DMS79 (cell line): ENCODE measurements around the gene KLHL15.

ENCODE experiments used
- DNase-seq: peaks from one replicate; lab custom pipeline; 2025; lab: John Stamatoyannopoulos, UW

KLHL15 gene

DNA sequence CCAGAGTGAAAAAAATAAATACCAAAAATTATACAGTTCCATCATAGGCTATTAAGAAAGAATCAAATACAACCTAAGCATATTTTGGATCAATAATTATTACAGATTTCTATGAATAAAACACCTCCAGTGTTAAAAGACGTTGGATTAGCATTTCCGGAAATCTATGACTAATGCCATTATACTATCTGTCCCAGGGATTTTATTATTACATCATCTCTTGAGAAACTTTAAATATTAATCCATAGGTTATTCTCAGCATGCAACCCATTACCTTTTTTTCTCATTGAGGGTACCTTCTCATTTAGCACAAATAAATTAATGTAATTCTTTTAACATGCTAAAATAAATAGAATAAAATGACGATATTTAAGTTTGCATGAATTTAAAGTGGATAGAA is 74.6 kb downstream of the KLHL15 start:
- DNase-seq, result no peak

DNA sequence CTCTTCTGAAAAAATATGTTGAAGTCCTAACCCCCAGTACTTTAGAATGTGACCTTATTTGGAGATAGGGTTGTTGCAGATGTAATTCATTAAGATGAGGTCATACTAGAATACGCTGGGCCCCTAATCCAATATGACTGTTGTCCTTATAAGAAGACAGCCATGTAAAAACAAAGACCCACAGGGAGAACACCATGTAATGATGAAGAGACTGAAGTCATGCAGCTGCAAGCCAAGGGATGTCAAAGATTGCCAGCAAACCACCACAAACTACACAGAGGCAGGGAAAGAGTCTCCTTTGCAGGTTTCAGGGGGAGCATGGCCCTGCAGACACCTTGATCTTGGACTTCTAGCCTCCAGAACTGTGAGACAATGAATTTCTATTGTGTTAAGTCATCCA is 81.8 kb downstream of the KLHL15 start:
- no peak for DNase-seq

DNA sequence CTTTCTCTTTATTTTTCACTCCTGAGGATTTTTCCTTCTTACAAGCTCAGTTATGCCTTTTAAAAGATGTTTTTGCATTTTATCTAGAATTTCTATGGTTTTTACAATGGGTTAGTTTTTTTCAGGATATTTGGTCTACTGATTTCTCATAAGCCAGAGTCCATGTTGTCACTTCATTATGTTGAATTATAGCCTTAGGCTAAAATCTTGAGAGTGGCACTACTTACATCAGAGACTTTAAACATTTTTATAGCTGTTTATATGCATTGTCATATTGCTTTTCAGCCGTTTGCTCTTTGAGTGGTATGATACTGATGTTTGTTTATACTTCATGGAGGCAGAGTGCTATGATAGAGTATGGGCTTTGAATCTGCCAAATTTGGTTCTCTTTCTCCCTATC is 82.8 kb downstream of the KLHL15 start:
- DNase-seq, result no peak

DNA sequence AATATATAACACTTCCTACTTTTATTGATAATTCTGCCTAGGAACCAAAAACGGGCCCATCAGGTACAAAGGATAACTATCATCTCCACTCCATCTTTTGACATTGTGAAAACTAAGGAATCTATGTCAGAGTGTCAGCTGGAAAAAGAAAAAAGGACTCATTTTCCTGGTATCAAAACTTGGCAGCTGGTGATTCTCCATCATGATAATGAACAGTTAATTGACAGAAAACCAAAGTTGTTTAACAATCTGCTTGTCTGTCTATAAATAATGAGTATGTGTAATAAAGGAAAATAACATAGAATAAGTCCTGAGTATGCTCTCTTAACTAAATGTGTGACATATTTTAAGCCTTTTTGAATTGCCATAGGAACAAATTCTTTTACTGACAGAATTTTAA is 87.8 kb downstream of the KLHL15 start:
- DNase-seq, result no peak

DNA sequence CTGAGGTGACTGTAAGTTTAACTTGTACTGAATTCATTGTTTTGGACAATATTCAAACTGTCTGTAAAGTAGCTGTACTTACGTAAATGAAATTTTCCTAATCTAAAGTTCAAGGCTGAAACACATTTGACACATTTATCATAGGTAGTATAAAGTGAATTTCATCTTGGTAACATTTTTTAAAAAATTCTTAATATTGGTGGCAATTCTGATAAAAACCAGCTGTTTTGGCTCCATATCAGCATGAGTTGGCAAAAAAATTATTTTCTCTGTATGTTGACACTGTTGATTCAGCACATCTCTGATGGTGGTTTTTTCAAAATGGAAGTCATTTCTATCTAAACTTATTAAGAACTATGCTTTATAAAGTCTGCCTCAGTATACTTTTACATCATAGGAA is 88.3 kb downstream of the KLHL15 start:
- DNase-seq, result no peak

DNA sequence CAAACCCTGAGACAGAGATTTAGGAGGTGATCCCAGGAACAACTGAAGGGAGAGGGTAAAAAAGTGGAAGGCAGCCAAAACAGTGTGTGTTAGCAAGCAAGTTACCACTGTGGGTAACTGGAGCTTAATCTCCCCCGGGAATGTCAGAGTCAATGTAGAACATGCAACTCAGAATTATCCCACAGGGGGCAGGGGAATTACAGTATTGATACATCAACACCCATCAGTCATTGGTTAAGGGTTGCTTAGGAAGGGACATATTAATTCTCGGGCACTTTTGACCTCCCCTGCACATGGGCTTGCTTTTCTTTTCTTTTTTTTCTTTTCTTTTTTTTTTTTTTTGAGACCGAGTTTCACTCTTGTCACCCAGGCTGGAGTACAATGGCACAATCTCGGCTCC is 89.9 kb downstream of the KLHL15 start:
- DNase-seq, result no peak

DNA sequence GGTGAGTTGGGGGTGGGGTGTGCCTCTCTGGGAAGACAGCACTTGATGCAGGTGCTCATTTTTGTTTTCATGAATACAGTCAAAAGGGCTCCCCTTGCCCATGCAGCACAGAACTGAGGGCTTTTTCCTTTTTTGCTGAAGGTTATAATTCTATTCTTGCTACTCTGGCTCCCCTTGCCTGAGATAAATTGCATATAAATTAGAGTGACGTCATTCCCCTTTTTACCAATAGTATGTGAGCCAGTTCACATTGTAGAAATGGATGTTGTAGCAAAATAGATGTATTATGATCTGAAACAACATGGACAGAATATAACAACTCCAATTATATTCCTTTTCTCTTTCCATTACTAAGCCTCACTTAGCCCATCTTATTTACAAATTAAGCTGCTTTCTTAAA is 90.8 kb downstream of the KLHL15 start:
- no peak for DNase-seq

DNA sequence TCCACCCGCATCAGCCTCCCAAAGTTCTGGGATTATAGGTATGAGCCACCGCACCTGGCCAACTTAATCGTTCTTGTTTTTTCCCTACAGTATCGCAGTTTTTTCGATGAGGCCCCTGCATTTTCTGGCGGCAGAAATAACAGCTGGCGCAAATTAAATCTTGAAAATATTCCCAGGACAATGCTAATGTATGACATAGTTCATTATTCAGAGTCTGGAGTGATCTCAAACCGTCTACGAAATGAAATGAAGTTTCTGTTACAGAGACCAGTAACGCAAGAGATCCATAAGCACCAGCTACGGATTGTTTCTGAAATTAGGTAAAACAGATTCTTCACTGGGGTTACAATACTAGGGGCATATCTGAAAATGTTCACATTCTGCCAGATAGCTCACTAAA is 91.9 kb downstream of the KLHL15 start:
- no peak for DNase-seq
